CD4-positive, CD25-positive, alpha-beta regulatory T cell (primary cell): Measurements from ENCODE around the gene TMEM119. TPM values are rescaled to one million over a fixed set of nuclear protein-coding genes. Genes with fewer than 3 reads are reported as not detected.
A peak's percentile ranks its signal among the peaks of the same experiment; 100 is the strongest.

ENCODE experiments used
- ATAC-seq, 2 donors: fragments of 150-1000 bp; cut with Tn5 transposase; one replicate each; pipeline ENCODE4 v1.10.0; 2021; ENCODE audit warnings: low read depth in 2 of 2, moderate number of reproducible peaks in 2 of 2, moderate library complexity in 1 of 2
- DNase-seq, 3 donors: peaks; one replicate each; pipeline versions ENCODE4 v3.0.0 to v3.0.0-alpha.2; 2012 to 2022; ENCODE audit warnings: mixed read lengths in 1 of 3
- H3K27ac ChIP-seq: one replicate; pipeline ENCODE4 v1.7.0; 2013; ENCODE audit warnings: mild to moderate bottlenecking, low read length; ENCODE audit not compliant: insufficient read depth, poor library complexity, severe bottlenecking
- H3K27me3 ChIP-seq: one replicate; pipeline ENCODE4 v1.7.0; 2013; ENCODE audit warnings: low read length; ENCODE audit not compliant: control insufficient read depth, insufficient read depth
- H3K36me3 ChIP-seq: one replicate; pipeline ENCODE4 v1.7.0; 2013; ENCODE audit warnings: mild to moderate bottlenecking, low read length, moderate library complexity; ENCODE audit not compliant: control insufficient read depth, insufficient read depth
- H3K4me1 ChIP-seq: 2 replicates; pipeline ENCODE4 v1.7.0; 2013; ENCODE audit warnings: mild to moderate bottlenecking, low read length; ENCODE audit not compliant: insufficient read depth, control insufficient read depth, poor library complexity, severe bottlenecking
- H3K4me3 ChIP-seq: one replicate; pipeline ENCODE4 v1.7.0; 2013; ENCODE audit warnings: low read depth, mild to moderate bottlenecking, low read length, moderate library complexity
- H3K9me3 ChIP-seq, 2 experiments: 1 replicate in 1 of 2; 2 replicates in 1 of 2; pipeline ENCODE4 v1.7.0; 2013; ENCODE audit warnings: low read length in 2 of 2, mild to moderate bottlenecking in 1 of 2, moderate library complexity in 1 of 2; ENCODE audit not compliant: control insufficient read depth in 2 of 2
- H3K27ac Mint-ChIP-seq, 3 donors: one replicate each; pipeline ENCODE4 v1.8.0; 2020 to 2022; ENCODE audit warnings: mild to moderate bottlenecking in 3 of 3, mixed read lengths in 3 of 3, moderate library complexity in 2 of 3
- H3K27me3 Mint-ChIP-seq: one replicate; pipeline ENCODE4 v1.8.0; 2022; ENCODE audit warnings: mild to moderate bottlenecking, mixed read lengths
- H3K36me3 Mint-ChIP-seq: one replicate; pipeline ENCODE4 v1.8.0; 2020; ENCODE audit warnings: mixed read lengths
- H3K4me1 Mint-ChIP-seq, 4 donors: one replicate each; pipeline ENCODE4 v1.8.0; 2020 to 2022; ENCODE audit warnings: mixed read lengths in 4 of 4, mild to moderate bottlenecking in 1 of 4
- H3K4me3 Mint-ChIP-seq, 4 donors: one replicate each; pipeline ENCODE4 v1.8.0; 2020 to 2022; ENCODE audit warnings: mild to moderate bottlenecking in 4 of 4, mixed read lengths in 4 of 4, moderate library complexity in 3 of 4
- H3K9me3 Mint-ChIP-seq, 7 donors: one replicate each; pipeline ENCODE4 v1.8.0; 2020 to 2022; ENCODE audit warnings: mixed read lengths in 7 of 7, mild to moderate bottlenecking in 3 of 7, moderate library complexity in 2 of 7
- polyA plus RNA-seq, 4 donors: library from polyadenylated mRNA; unstranded; fragments of 300-500 nt; fragmentation: Illumina TruSeq; gene quantifications; one replicate each; pipeline ENCODE4 v1.2.3, GENCODE V29; 2021
- total RNA-seq: library from RNA; stranded (reverse); gene quantifications from one replicate; pipeline ENCODE4 v1.2.3, GENCODE V29; 2022

Gene TMEM119
- total and polyA plus RNA-seq, 5 donors from 2014 or later = 0.90 to 5.9 (median 2.5) TPM; not detected in 1

DNA sequence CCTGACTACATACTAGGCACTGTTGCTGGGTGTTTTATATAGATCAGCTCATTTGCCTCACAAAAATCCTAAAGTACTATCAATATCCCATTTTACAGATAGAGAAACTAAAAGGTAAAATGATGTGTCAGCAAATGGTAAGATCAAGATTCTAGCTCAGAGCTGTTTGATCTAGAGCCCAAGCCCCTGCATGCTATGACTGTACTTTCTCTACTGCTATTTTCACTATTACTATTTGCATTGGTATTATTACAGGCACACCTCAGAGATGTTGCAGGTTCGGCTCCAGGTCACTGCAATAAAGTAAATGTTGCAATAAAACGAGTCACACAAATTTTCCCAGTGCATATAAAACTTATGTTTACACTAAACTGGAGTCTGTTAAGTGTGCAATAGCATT, 24.6 kb downstream of the TMEM119 start:
- peak overlapping the region in 1 of 3 donors; percentile 86 for H3K27ac Mint-ChIP-seq
- peak overlapping the region; percentile 61 for H3K27ac ChIP-seq

DNA sequence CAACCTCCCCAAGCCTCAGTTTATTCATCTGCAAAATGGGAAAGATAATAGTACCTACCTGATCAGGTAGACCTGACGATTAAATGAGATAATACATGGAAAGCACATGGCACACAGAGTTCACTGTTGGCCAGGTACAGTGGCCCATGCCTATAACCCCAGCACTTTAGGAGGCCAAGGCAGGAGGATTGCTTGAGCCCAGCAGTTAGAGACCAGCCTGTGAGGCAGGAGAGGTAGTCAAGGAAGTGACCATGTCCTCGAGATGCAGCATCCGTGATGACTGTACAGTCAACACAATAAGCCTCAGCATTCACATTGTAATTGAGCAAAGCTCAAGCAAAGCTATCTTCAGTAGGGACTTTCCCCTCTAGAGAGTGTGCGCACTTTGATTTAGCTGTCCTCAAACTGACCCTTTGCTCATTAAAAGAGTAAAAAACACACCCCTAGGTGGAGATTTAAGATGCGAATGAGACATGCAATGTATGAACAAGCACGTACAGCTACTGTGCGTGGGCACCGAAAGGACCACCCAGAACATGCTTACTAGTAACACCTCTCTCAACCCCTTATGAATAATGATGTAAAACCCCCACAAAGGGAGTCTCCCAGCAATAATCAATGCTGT, 25.6 kb downstream of the TMEM119 start:
- DNase-seq (peak in 1 of 3 donors; percentile 32), ATAC-seq (no peak)
- H3K4me3 Mint-ChIP-seq = peak overlapping the region in 3 of 4 donors; percentile 12 to 48 (median 42)
- Histone ChIP-seq H3K27me3 (no peaks in the 10 kb centered on the region), H3K4me3 (no peak overlapping the region), H3K4me1 (peaks cover 38% of the 10 kb centered on the region), H3K27ac (peak overlapping the region; percentile 61), H3K9me3 (no peaks in the 10 kb centered on the region), H3K36me3 (peaks cover 12% of the 10 kb centered on the region)
- H3K27me3 Mint-ChIP-seq = no peaks in the 10 kb centered on the region
- H3K4me1 Mint-ChIP-seq = peaks cover 20 to 78% (median 50%) of the 10 kb centered on the region in 4 donors
- peaks cover 8% of the 10 kb centered on the region for H3K36me3 Mint-ChIP-seq
- no peaks in the 10 kb centered on the region for H3K9me3 Mint-ChIP-seq
- peak overlapping the region; percentile 5 to 86 (median 58) for H3K27ac Mint-ChIP-seq

More for the DNA sequence above, 24.6 kb downstream of the TMEM119 start:
- H3K36me3 ChIP-seq = peaks cover 4% of the 10 kb centered on the region
- H3K4me3 Mint-ChIP-seq = peak overlapping the region in 1 of 4 donors; percentile 12
- peak overlapping the region; percentile 43 for H3K4me3 ChIP-seq
- H3K36me3 Mint-ChIP-seq = peaks cover 8% of the 10 kb centered on the region
- H3K27me3 ChIP-seq = no peaks in the 10 kb centered on the region
- peaks cover 28% of the 10 kb centered on the region for H3K4me1 ChIP-seq
- H3K9me3 Mint-ChIP-seq = no peaks in the 10 kb centered on the region
- peaks cover 20 to 68% (median 43%) of the 10 kb centered on the region in 4 donors for H3K4me1 Mint-ChIP-seq
- peak in 1 of 3 donors; percentile 62 for DNase-seq
- H3K27me3 Mint-ChIP-seq = no peaks in the 10 kb centered on the region
- no peaks in the 10 kb centered on the region for H3K9me3 ChIP-seq
- no peak for ATAC-seq

DNA sequence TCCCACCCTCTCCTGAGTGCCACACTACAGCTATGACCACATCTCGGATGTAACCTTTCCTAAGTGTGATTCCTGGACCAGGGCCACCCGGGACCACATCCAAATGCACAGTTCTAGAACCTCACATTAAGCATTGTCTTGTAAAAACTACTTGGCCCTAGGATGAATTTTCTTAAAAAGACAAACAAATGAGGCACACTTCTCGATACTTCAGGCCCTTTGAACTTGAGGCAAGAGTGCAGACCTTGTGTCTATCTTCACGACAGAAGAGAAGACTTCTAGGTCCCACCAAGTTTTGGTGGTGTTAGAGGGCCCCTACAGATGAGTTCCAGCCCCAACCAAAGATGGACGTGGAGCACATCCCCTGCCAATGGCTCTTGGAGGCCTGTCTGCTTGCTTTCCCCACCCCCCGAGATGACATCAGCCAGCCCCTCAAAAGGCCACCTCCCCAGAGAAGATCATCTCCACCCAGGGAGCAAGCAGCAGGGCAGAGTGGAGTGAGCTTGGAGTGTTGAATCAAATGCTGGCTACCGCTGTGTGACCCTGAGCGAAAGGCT, 26.2 kb downstream of the TMEM119 start:
- peaks cover 39% of the 10 kb centered on the region for H3K4me1 ChIP-seq
- Mint-ChIP-seq H3K4me1 (peaks cover 20 to 84% (median 53%) of the 10 kb centered on the region in 4 donors), H3K27me3 (no peaks in the 10 kb centered on the region), H3K27ac (peak overlapping the region; percentile 86 to 97 (median 95)), H3K9me3 (no peaks in the 10 kb centered on the region), H3K36me3 (peaks cover 14% of the 10 kb centered on the region), H3K4me3 (peak overlapping the region in 1 of 4 donors; percentile 12)
- no peaks in the 10 kb centered on the region for H3K9me3 ChIP-seq
- no peak for DNase-seq
- H3K27ac ChIP-seq = peak overlapping the region; percentile 61
- no peaks in the 10 kb centered on the region for H3K27me3 ChIP-seq
- H3K36me3 ChIP-seq = peaks cover 18% of the 10 kb centered on the region
- no peak for ATAC-seq
- no peak overlapping the region for H3K4me3 ChIP-seq

DNA sequence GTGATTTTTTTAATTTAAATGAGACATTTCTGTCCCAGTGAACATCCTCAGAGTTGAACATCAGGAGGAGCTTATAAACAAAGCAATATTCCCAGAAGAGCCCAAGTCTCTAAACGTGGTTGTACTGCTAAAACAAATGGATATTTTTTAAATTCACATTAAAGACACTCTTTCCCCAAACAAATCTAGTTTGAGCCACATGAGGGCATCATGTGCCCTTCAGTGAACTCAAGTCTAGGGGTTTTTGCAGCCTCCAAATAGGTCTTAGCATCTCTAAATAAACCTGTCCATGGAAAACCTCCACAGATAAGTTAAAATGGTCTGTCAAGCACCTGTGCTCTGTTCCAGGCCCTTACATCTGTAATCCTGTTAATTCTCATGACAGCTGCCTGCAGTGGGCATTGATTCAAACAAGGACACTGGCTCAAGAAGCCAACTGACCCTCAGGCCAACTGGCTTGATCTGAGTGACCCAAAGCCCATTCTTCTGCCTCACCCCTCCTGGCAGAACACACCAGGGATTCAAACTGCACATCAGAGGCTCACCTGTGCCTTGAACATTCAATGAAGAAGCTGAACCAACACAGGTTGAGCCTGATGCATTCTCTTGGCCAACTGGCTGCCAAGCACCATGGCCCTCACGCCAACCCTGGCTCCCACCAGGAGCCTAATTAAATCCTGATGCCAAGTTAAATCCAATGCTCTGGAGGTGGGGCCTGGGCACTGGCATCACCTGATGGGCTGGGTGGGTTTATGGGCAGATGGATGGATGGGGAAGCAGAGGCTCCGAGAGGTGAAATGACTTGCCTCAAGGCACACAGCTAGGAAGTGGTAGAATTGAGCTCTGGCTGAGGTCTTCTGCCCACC, 26.9 kb downstream of the TMEM119 start:
- H3K9me3 ChIP-seq = no peaks in the 10 kb centered on the region
- H3K4me1 ChIP-seq = peaks cover 42% of the 10 kb centered on the region
- H3K9me3 Mint-ChIP-seq = no peaks in the 10 kb centered on the region
- peak overlapping the region; percentile 91 for H3K27ac ChIP-seq
- peak in 1 of 3 donors; percentile 42 for DNase-seq
- peak overlapping the region; percentile 95 to 98 (median 97) for H3K27ac Mint-ChIP-seq
- peak overlapping the region in 1 of 4 donors; percentile 23 for H3K4me3 Mint-ChIP-seq
- peaks cover 25% of the 10 kb centered on the region for H3K36me3 ChIP-seq
- no peaks in the 10 kb centered on the region for H3K27me3 ChIP-seq
- H3K4me3 ChIP-seq = no peak overlapping the region
- peaks cover 20 to 84% (median 55%) of the 10 kb centered on the region in 4 donors for H3K4me1 Mint-ChIP-seq
- no peak for ATAC-seq
- peaks cover 16% of the 10 kb centered on the region for H3K36me3 Mint-ChIP-seq
- no peaks in the 10 kb centered on the region for H3K27me3 Mint-ChIP-seq

DNA sequence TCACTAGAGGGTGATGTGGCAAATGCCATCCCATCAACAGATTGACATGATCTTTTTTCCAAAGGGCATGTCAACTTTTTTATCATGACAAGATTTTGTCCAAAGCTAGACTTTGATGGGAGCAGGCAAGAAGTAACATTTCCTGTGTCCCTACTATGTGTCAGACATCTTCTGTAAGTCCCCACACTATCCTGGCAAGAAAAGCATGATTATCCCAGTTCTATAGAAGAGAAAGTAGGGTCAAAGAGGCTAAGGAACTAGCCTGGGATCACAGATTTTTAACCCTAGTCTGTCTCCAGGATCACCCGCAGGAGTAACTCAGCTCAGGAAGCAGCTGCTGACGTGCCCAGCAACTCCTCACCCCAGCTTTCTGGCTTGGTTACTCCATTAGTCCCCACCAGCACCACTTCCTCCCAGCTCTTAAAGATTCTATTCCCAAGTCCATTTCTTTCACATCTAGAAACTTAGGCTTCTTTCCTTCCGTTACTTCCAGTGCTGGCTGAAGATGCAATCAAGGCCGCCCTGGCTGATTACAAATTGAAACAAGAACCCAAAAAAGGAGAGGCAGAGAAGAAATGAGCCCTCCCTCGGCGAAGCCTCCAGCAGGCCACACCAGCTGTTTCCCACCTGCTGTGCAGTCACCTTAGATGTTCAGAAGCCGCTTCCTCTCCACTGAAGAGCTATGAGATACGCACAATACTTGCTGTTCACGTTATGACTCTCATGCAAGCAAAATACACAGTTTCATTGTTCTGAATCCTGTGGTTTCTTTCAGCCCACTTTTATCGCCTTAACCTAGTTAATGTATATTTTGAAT, 29.3 kb downstream of the TMEM119 start:
- Mint-ChIP-seq H3K27me3 (no peaks in the 10 kb centered on the region), H3K36me3 (peaks cover 16% of the 10 kb centered on the region)
- peaks cover 45% of the 10 kb centered on the region for H3K36me3 ChIP-seq

DNA sequence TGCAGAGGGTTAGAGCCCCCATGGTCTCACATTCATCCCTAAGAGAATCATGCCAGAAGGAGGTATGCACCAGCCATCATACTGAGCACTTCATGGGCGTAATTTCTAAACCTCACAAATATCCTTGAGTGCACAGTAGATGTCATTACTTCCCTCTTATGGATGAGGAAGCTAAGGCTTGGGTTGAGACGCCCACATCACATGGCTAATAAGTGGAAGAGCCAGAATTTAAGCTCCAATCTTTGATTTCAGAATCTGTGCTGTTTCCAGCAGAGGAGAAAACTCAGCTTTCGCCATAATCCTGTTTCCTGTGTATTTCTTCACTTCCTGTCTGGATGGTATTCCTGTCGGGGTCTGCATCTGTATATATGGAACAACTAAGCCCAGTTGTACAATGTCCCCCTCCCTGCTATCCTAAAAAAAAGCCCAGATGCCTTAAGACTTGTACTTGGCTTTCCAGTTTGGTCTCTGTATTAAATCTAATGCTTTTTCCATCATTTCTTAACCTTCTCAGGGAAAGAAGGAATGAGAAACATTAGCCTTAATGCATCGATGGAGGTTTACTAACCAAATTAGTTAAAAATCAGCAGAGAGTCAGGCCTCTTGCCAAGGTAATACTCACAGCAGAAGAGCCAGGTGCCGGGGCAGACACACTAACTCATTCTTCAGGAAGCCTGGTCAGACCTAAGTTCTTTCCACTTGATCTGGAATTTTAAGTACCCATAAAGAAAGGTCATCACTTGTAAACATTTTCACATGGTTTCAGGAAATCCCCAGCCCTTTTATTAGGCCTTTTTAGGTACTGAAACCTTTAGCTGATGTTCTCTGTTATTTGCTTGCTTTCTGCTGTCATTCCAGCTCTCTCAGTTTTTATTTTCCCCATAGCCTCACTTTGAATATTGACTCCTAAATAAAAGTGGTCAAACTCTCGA, 30.2 kb downstream of the TMEM119 start:
- peaks cover 16% of the 10 kb centered on the region for H3K36me3 Mint-ChIP-seq
- peak overlapping the region; percentile 91 for H3K27ac ChIP-seq
- DNase-seq = no peak
- H3K27ac Mint-ChIP-seq = peak overlapping the region; percentile 95 to 98 (median 96)
- peaks cover 24 to 76% (median 46%) of the 10 kb centered on the region in 4 donors for H3K4me1 Mint-ChIP-seq
- ATAC-seq = no peak
- H3K4me1 ChIP-seq = peaks cover 55% of the 10 kb centered on the region
- no peaks in the 10 kb centered on the region for H3K9me3 ChIP-seq
- peak overlapping the region; percentile 65 for H3K4me3 ChIP-seq
- no peaks in the 10 kb centered on the region for H3K9me3 Mint-ChIP-seq
- peak overlapping the region in 2 of 4 donors; percentile 79 to 80 for H3K4me3 Mint-ChIP-seq
- H3K36me3 ChIP-seq = peaks cover 45% of the 10 kb centered on the region
- H3K27me3 ChIP-seq = no peaks in the 10 kb centered on the region
- H3K27me3 Mint-ChIP-seq = no peaks in the 10 kb centered on the region

More for the DNA sequence above, 29.3 kb downstream of the TMEM119 start:
- peak; percentile 45 to 93 (median 88) for DNase-seq
- peak overlapping the region; percentile 95 to 98 (median 96) for H3K27ac Mint-ChIP-seq
- peak; percentile 95 to 98 for ATAC-seq
- Histone ChIP-seq H3K27ac (peak overlapping the region; percentile 91), H3K9me3 (no peaks in the 10 kb centered on the region), H3K4me1 (peaks cover 52% of the 10 kb centered on the region), H3K27me3 (no peaks in the 10 kb centered on the region), H3K4me3 (peak overlapping the region; percentile 65)
- peak overlapping the region; percentile 59 to 89 (median 80) for H3K4me3 Mint-ChIP-seq
- no peaks in the 10 kb centered on the region for H3K9me3 Mint-ChIP-seq
- H3K4me1 Mint-ChIP-seq = peaks cover 23 to 79% (median 51%) of the 10 kb centered on the region in 4 donors
